HG02840 (cell line): ENCODE measurements around the gene CALD1.

Experiments used
- ATAC-seq: cut with Tn5 transposase; IDR thresholded peaks from one replicate; pipeline ENCODE4 v1.9.1; 2021; ENCODE audit warnings: mild to moderate bottlenecking, moderate library complexity, moderate number of reproducible peaks; ENCODE audit not compliant: unreplicated experiment, low FRiP score

Gene CALD1

GRCh38 chr7:134820295-134820694 lies 40.9 kb downstream of the CALD1 start:
- no peak for ATAC-seq

- ATAC-seq, result no peak
These were observed 41.3 kb downstream of the CALD1 start for GRCh38 chr7:134820778-134821177.

GRCh38 chr7:134823400-134823799 lies 44.0 kb downstream of the CALD1 start:
- ATAC-seq, result no peak

GRCh38 chr7:134825666-134826065 lies 46.2 kb downstream of the CALD1 start:
- no peak for ATAC-seq

GRCh38 chr7:134826105-134826504 lies 46.7 kb downstream of the CALD1 start:
- no peak for ATAC-seq

GRCh38 chr7:134827436-134827835 lies 48.0 kb downstream of the CALD1 start:
- no peak for ATAC-seq

GRCh38 chr7:134827889-134828288 lies 48.5 kb downstream of the CALD1 start:
- ATAC-seq, result no peak

GRCh38 chr7:134828361-134828760 lies 48.9 kb downstream of the CALD1 start:
- no peak for ATAC-seq

- ATAC-seq, result no peak
These were observed 50.0 kb downstream of the CALD1 start for GRCh38 chr7:134829380-134829986.

- ATAC-seq, result no peak
These were observed 52.4 kb downstream of the CALD1 start for GRCh38 chr7:134831862-134832261.

- ATAC-seq, result no peak
These were observed 52.9 kb downstream of the CALD1 start for GRCh38 chr7:134832367-134832766.

GRCh38 chr7:134834689-134835462 lies 55.4 kb downstream of the CALD1 start:
- no peak for ATAC-seq

- ATAC-seq, result no peak
These were observed 56.0 kb downstream of the CALD1 start for GRCh38 chr7:134835463-134835823.

GRCh38 chr7:134836447-134836846 lies 57.0 kb downstream of the CALD1 start:
- ATAC-seq, result no peak

GRCh38 chr7:134839298-134839697 lies 59.9 kb downstream of the CALD1 start:
- no peak for ATAC-seq

GRCh38 chr7:134842062-134842461 lies 62.6 kb downstream of the CALD1 start:
- ATAC-seq, result no peak

- no peak for ATAC-seq
These were observed 63.5 kb downstream of the CALD1 start for GRCh38 chr7:134842886-134843430.

- no peak for ATAC-seq
These were observed 64.8 kb downstream of the CALD1 start for GRCh38 chr7:134844200-134844599.

- ATAC-seq, result no peak
These were observed 66.0 kb downstream of the CALD1 start for GRCh38 chr7:134845461-134845860.

- no peak for ATAC-seq
These were observed 68.6 kb downstream of the CALD1 start for GRCh38 chr7:134847851-134848588.

GRCh38 chr7:134850066-134850465 lies 70.6 kb downstream of the CALD1 start:
- no peak for ATAC-seq
